ENCODE data around the gene LHX2.

DNA sequence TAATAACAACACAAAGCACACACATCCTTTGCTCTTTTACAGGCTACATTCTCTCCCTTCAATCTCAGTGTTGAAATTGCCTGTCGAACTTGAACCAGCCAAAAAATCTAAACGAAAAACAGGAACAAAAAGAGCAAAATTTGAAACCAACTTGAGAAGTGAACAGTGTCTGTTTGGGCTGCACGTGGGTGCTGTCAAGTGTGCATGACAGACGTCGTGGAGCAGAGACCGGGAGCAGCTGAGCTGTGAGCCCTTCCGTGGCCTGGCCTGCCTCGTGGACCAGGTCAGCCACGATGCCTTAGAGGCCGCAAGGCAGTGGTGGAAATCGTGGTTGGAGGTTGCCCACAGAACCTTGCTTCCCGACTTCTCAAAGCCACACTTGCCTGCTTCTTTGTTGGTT is 46.8 kb upstream of the LHX2 start:
- TF ChIP-seq POLR2AphosphoS5 (IDR thresholded peaks at IDR 0.05; ENCODE audit: low read depth): no peak
- TF ChIP-seq, protein P1, sequence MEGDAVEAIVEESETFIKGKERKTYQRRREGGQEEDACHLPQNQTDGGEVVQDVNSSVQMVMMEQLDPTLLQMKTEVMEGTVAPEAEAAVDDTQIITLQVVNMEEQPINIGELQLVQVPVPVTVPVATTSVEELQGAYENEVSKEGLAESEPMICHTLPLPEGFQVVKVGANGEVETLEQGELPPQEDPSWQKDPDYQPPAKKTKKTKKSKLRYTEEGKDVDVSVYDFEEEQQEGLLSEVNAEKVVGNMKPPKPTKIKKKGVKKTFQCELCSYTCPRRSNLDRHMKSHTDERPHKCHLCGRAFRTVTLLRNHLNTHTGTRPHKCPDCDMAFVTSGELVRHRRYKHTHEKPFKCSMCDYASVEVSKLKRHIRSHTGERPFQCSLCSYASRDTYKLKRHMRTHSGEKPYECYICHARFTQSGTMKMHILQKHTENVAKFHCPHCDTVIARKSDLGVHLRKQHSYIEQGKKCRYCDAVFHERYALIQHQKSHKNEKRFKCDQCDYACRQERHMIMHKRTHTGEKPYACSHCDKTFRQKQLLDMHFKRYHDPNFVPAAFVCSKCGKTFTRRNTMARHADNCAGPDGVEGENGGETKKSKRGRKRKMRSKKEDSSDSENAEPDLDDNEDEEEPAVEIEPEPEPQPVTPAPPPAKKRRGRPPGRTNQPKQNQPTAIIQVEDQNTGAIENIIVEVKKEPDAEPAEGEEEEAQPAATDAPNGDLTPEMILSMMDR (conservative IDR thresholded peaks at IDR 0.05; ENCODE audit: low read depth in 2 of 2): no peak
- TF ChIP-seq EZH2 (IDR thresholded peaks at IDR 0.05; ENCODE audit: low read depth, unreplicated experiment): no peak
- TF ChIP-seq JUNB (IDR thresholded peaks at IDR 0.05; ENCODE audit: unreplicated experiment): no peak
- TF ChIP-seq, protein P2, sequence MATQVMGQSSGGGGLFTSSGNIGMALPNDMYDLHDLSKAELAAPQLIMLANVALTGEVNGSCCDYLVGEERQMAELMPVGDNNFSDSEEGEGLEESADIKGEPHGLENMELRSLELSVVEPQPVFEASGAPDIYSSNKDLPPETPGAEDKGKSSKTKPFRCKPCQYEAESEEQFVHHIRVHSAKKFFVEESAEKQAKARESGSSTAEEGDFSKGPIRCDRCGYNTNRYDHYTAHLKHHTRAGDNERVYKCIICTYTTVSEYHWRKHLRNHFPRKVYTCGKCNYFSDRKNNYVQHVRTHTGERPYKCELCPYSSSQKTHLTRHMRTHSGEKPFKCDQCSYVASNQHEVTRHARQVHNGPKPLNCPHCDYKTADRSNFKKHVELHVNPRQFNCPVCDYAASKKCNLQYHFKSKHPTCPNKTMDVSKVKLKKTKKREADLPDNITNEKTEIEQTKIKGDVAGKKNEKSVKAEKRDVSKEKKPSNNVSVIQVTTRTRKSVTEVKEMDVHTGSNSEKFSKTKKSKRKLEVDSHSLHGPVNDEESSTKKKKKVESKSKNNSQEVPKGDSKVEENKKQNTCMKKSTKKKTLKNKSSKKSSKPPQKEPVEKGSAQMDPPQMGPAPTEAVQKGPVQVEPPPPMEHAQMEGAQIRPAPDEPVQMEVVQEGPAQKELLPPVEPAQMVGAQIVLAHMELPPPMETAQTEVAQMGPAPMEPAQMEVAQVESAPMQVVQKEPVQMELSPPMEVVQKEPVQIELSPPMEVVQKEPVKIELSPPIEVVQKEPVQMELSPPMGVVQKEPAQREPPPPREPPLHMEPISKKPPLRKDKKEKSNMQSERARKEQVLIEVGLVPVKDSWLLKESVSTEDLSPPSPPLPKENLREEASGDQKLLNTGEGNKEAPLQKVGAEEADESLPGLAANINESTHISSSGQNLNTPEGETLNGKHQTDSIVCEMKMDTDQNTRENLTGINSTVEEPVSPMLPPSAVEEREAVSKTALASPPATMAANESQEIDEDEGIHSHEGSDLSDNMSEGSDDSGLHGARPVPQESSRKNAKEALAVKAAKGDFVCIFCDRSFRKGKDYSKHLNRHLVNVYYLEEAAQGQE (IDR thresholded peaks at IDR 0.05; ENCODE audit: unreplicated experiment): no peak
- TF ChIP-seq, protein P3, sequence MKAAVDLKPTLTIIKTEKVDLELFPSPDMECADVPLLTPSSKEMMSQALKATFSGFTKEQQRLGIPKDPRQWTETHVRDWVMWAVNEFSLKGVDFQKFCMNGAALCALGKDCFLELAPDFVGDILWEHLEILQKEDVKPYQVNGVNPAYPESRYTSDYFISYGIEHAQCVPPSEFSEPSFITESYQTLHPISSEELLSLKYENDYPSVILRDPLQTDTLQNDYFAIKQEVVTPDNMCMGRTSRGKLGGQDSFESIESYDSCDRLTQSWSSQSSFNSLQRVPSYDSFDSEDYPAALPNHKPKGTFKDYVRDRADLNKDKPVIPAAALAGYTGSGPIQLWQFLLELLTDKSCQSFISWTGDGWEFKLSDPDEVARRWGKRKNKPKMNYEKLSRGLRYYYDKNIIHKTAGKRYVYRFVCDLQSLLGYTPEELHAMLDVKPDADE (IDR thresholded peaks at IDR 0.05): no peak
- no peak for TF ChIP-seq EZH2phosphoT487 (IDR thresholded peaks at IDR 0.05; ENCODE audit: unreplicated experiment)
- no peak for TF ChIP-seq ZNF331 (CRISPR knock-in tag; IDR thresholded peaks at IDR 0.05; ENCODE audit: low read depth)

Measured in GM23338 (cell line).